ENCODE measurements around the gene CASKIN1.

- TF ChIP-seq CTCF (IDR thresholded peaks at IDR 0.05), result no peak
- TF ChIP-seq POLR2A (IDR thresholded peaks at IDR 0.05), result no peak
- TF ChIP-seq POLR2AphosphoS5 (IDR thresholded peaks at IDR 0.05), result no peak
- TF ChIP-seq EP300 (IDR thresholded peaks at IDR 0.05), result no peak
Measured at GRCh38 chr16:2186505-2186904, 9.9 kb downstream of the CASKIN1 start.

Measured in stomach (tissue), 4 donors.